GM21381 (cell line): ENCODE measurements around the gene ADARB2.
"Not testable (repeated sequence)": the region's sequence is repeated elsewhere in the genome, so short reads cannot be mapped to it uniquely, and the experiment has no call there.

Experiments
- ATAC-seq: cut with Tn5 transposase; IDR thresholded peaks from one replicate; pipeline ENCODE4 v1.9.1; 2021; ENCODE audit warnings: mild to moderate bottlenecking, moderate library complexity; ENCODE audit not compliant: unreplicated experiment

Gene ADARB2

GRCh38 chr10:1362589-1363445 lies 374.5 kb downstream of the ADARB2 start:
- no peak for ATAC-seq

DNA sequence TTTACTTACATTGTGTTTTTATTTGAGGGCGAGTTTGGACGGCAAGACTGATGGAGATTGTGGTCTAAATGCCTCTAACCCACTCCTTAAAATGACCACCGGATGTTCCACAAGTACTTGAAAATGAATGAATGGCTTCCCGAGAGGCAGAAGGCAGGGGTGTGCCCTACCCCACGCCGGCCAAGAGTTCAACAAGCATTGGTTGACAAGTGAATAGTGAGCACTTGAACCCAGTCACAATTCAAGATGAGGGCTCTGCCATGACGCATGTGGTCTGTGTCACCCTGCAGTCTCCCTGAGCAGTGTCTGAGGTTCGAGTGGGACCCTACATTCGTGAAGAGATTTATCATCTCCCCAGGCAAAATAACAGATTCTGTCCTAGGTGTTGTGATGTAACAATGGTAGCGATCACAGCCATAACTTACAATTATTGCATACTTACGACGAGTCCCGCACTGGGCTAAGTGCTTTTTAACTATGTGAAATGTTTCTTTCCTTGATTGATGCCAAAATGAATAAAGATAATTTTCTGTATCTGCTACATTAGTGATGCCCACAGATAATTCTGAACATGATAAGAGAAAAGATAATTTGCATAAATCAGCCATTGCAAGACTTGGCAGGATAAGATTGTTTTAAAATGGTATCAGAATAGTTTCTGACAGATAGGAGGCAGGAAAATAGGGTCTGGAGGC lies 375.8 kb downstream of the ADARB2 start:
- no peak for ATAC-seq

DNA sequence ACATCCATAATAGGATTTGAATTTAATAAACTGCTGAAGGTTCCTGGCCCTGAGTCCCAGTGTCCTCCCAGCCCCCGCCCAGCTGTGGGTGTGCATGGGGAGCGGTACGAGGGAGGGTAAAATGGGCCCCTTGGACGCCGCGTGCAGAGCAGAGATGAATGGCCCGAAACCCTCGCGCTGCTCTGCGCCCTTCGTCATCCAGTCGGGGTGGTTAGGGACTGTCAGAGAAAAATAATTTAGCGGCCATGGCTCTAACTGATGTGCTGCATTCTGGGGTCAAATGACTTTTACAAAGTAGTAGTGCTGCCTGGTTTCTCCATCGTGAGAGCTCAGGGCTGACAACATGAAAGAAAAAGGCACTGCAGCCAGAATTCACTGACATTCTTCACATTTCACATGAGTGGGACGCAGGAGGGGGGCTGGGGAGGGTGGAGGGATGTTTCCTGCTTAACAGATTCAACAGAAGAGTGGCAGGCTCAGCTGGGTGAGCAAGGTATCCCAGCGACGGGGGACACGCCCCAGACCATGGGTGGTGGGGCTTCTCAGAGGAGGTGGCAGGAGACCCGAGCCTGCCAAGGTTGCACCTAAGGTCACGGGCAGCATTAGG lies 376.7 kb downstream of the ADARB2 start:
- ATAC-seq: no peak

GRCh38 chr10:1360011-1360557 lies 377.2 kb downstream of the ADARB2 start:
- ATAC-seq: no peak

GRCh38 chr10:1359626-1359955 lies 377.7 kb downstream of the ADARB2 start:
- no peak for ATAC-seq

DNA sequence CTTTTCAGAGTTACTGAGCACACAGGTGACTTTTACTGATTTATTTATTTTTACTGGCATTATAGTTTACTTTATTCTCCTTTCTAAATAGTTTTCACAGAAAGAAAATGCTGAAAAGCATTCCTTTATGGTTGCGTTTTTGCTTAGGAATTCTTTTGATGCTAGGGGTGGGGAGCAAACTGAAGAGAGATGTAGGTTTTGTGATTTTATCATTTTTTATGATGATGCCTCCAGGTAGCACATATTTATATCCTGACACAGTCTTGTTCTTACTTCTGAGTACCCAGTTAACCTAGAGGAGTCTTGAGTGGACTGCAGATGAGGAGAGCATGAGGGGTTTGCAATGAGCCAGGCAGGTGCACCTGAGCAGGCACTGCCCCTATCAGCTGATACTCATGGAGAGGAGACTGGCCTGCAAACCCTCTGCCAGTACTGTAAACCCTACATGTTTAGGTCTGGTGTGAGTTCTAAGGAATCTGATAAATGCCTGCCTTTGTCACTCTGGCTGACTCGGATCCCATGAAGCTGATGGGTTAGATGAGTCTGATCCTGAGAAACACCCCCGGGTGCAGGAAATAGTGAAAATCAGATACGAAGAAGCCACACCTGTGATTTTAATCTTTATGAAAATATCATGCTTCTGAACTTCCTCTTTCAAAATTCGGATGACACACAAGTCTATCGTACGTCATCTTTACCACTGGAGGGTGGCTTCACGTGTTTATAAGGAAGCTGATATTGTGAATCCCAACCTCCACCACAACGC lies 378.3 kb downstream of the ADARB2 start:
- ATAC-seq: no peak

DNA sequence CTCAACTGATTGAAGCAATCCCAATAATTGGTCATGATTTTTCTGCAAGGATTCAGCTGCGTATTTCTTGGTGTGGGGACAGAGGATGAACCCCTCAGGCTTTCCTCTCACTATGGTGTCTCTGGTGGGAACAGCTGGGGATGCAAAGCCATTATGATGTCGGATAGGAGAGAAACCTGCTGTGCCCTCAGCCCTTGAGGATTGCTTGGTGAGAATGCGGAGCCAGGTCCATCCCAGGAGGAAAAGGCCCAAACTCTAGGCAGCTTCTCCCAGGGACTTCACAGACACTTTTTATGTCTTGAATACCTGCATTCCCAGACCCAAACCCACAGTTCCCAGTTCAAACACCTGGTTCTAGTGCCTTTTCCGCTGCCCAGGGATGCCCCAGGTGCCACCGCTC lies 379.2 kb downstream of the ADARB2 start:
- ATAC-seq: no peak

GRCh38 chr10:1356349-1356748 lies 381.0 kb downstream of the ADARB2 start:
- no peak for ATAC-seq

- no peak for ATAC-seq
These were observed 382.3 kb downstream of the ADARB2 start for GRCh38 chr10:1354809-1355710.

- ATAC-seq: not testable (repeated sequence)
These were observed 385.0 kb downstream of the ADARB2 start for GRCh38 chr10:1352296-1352695.

- no peak for ATAC-seq
These were observed 388.6 kb downstream of the ADARB2 start for GRCh38 chr10:1348773-1349050.

GRCh38 chr10:1347962-1348772 lies 389.2 kb downstream of the ADARB2 start:
- ATAC-seq: no peak

DNA sequence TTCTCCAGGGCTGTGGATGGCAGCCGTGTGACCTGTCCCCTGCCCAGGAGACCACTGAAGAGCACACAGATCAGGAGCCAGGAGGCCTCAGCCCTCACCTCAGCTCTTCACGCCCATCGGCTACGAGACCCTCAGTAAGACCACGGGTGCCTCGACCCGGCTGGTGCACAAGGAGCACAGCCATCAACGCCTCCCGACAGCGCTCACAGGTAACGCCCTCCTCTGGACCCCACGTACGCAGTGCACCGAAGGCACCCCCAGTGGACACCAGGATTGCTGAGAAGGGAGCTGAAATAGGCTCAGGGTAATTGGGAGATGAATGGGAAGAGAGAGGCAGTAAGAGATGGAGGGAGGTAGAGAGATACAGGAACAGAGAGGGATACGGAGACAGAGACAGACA lies 389.8 kb downstream of the ADARB2 start:
- no peak for ATAC-seq

DNA sequence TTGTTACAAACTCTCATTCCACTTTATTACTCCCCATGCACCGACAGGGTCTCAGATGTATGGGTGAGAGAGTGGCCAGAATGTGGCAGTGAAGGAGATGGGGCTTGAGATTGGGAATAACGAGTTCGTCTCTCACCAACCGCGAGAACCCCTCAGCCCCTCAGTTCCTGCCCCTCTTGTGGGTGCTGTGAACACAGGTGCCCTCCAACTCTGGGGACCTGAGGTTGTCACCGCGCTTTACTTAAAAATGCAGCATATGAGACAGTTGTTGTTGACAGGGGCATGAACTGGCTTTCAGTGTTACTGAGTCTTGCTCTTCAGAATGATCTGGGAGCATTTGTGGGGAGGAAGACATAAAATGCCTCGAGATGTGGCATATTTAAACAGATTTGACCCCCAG lies 391.1 kb downstream of the ADARB2 start:
- ATAC-seq: no peak

DNA sequence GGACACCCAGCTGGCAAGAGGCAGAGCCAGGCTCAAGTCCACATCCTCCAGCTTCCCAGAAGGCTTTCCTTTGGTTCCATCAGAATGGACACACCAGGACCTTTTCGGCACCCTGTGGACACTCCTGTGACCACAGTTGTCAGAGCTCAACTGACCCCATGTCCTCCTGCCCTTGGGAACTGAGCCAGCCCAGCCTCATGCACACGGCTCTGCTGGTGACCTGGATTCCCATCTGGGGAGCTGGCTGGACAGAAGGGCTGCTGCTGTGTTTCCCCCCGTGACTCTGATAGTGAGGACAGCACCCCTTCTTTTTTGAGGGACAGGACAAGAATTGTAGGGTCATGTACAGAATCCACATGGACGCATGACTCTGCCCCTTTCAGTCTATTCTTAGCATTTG lies 392.0 kb downstream of the ADARB2 start:
- ATAC-seq: no peak

DNA sequence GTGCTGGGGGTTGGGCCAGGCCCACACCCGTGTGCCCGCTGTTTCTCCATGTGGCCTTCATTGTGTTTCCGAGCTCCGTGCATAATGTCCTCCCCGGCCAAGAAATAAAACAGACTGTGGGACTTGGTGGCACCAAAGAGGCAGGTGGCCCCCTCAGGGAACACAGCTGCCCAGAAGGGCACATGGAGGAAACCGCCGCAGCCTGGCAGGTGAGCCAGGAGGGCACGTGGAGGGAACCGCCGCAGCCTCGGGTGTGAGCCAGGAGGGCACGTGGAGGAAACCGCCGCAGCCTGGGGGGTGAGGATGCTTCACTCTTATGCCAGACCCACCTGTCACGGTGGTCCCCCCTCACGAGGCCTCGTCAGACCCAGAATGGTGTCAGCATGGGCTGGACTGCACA lies 392.5 kb downstream of the ADARB2 start:
- no peak for ATAC-seq

DNA sequence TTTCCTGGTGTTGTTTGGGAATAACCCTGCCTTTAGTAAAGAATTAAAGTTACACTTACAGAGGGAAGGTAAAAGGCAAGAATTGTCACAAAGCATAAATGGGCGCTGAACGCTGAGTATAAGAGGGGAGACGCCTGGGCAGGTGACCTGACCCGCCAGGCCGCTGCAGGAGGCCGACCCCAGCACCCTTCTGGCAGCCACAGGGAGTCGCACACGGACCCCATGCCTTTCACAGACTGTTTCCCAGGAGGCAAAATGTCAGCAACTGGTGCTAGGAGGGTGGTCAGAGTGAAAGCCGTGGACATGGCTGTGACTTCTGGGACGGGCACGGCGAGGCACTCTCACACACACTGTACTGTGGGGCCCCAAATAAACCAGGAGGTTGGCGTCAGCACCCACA lies 392.9 kb downstream of the ADARB2 start:
- ATAC-seq: no peak

DNA sequence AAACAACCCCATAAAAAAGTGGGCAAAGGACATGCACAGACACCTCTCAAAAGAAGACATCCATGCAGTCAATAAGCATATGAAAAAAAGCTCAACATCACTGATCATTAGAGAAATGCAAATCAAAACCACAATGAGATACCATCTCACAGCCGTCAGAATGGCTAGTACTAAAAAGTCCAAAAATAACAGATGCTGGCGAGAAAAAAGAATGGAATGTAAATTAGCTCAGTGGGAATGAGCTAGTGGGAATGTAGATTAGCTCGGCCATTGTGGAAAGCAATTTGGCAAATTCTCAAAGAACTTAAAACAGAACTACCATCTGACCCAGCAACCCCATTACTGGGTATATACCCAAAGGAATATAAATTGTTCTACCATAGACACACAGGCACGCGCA lies 394.1 kb downstream of the ADARB2 start:
- no peak for ATAC-seq

GRCh38 chr10:1341052-1341451 lies 396.3 kb downstream of the ADARB2 start:
- not testable (repeated sequence) for ATAC-seq
